NCI-H2196 (cell line): ENCODE results near the gene ZFAND3.

Source experiments
- DNase-seq: peaks from one replicate; lab custom pipeline; 2025; ENCODE audit not compliant: unreplicated experiment; lab: John Stamatoyannopoulos, UW

The ZFAND3 gene

DNA sequence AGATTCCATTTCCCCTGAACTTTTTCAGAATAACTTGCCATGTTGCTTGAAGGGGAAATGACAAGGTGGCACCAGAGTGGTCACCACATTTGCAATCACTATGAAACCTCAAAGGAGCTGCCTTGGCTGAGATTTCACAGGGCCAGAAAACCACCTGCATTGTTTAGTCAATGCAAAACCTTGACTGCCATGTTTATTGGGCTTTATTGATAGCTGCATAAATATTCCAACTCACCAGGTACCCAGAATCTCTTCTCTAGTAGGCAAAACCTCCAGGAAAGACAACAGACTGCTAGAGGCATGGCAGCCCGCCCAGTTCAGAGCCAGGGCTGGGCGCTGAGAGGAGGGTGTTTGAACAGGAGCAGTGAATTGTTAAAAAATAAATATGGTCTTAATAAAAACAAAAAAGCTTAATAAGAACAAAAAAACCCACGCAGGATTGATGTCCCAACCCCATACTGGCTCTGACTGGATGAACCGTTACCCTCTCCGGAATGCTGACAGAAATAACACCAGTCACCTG, 375.6 kb downstream of the ZFAND3 start:
- no peak for DNase-seq

DNA sequence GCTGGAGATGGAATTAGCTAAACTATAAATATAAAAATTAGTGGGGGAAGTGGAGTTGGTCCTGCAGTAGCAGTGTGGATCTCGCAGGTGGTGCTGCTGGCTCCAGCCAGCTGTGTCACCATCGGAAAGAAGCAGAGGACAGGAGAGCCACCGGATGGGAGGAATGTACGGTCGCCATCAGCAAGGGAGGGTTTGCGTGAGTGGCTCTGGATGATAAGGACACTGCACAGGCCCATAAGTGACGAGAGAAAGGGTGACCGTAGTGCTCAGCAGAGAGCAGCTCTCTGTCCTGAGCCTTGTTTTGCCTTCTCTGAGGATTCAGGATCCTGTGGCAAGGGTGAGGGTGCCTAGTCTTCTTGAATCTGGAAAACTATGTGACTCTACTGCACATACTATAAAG, 378.7 kb downstream of the ZFAND3 start:
- no peak for DNase-seq
